Measurements from ENCODE around the gene TPCN1.

Gene TPCN1

DNA sequence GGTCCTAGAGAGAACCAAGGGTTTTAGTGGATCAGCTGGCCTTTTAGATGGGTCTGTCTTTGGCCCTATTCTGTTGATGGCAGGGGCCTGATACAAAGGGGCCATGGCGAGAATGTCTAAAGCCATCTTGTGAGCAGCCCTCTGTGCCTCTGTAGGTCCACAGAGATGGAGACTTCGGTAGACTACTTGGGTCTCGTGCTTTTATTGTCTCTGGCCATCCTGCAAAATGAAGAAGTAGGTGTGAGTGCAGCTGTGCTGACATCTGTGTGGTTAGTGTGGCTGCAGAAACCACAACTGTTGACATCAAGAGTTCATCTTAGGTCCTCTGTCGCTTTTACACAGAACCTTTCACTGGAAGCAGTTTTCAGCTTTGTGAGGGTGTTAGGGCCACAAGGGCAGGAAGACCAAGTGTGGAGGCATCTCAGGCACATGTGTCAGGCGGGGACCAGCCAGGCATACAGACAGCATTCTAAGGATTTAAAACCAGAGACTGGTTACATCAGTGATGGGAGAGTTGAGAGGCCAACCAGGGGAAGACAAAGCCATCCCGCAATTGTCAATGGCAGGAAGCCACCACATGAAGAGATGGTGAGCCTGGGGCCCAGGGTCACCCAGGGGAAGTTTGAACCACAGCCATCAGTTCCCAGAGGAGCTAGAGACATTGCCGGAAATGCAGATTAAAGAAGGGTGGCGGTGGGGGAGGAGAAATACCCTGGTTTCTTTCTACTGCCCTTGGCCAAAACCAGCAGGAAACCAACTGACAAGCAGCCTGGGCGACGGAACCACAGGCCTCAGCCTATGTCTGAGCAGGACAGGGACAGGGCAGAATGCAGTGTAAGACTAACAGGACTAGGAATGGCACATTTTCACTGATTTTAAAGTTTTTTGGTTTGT is 13.0 kb upstream of the TPCN1 start:
- Histone ChIP-seq H3K9me3 (ENCODE audit: low read depth, low read length) (no peaks in the 10 kb centered on the region), H3K27ac (peak overlapping the region; percentile 22), H3K4me3 (peak overlapping the region; percentile 21; the same call in 1 of the 2 replicates), H3K36me3 (ENCODE audit: insufficient read depth, low read length) (no peaks in the 10 kb centered on the region), H3K9ac (ENCODE audit: insufficient read length) (peak overlapping the region; percentile 26)
- no peak for DNase-seq (ENCODE audit: low read depth, low spot score)
- TF ChIP-seq EZH2 (IDR thresholded peaks at IDR 0.05) (no peak), FOXP2 (optimal IDR thresholded peaks at IDR 0.05; ENCODE audit: control extremely low read depth, extremely low read length, insufficient read depth) (no peak), POLR2AphosphoS5 (IDR thresholded peaks at IDR 0.05; ENCODE audit: borderline replicate concordance, low read depth, low read length) (no peak)

DNA sequence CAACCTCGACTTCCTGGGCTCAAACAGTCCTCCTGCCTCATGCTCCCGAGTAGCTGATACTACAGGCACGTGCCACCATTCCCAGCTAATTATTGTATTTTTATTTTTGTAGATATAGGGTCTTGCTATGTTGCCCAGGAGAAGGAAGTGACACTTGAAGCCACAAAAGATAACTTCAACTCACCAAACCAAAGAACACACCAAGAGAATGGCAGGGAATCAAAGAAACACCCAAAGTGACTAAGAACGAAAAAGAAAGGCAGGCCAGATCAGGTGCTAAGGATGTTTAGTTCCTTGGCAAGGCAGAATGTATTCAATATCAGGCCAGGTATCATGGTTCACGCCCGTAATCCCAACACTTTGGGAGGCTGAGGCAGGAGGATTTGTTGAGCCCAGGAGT is 10.1 kb upstream of the TPCN1 start:
- DNase-seq (ENCODE audit: low read depth, low spot score), result no peak
- no peaks in the 10 kb centered on the region for H3K9me3 ChIP-seq (ENCODE audit: low read depth, low read length)
- no peak overlapping the region for H3K27ac ChIP-seq
- no peaks in the 10 kb centered on the region for H3K36me3 ChIP-seq (ENCODE audit: insufficient read depth, low read length)
- TF ChIP-seq FOXP2 (optimal IDR thresholded peaks at IDR 0.05; ENCODE audit: control extremely low read depth, extremely low read length, insufficient read depth) (no peak), POLR2AphosphoS5 (IDR thresholded peaks at IDR 0.05; ENCODE audit: borderline replicate concordance, low read depth, low read length) (no peak), EZH2 (IDR thresholded peaks at IDR 0.05) (no peak)
- H3K4me3 ChIP-seq, result no peak overlapping the region
- H3K9ac ChIP-seq (ENCODE audit: insufficient read length), result no peak overlapping the region

DNA sequence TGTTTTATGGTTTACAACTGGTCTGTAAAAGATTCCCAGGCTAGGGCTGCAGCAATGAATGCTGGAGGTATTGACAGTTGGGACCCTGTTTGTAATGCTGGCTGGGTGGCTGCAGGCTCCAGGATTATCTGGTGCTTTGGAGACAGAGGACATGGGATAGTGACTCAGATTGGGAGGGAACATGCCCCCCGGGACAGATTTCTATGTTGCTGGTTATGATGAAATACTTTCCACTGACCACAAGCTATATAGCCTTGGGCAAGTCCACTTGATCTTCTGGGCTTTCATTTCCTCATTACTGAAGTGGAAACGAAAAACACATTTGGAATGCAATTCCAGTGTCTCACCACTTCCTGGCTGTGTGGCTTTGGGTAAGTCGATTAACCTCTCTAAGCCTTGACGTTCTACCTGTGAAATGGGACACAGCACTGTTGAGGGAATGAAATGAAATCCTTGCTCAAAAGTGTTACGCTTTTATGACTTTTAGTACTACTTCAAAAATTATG is 6.3 kb upstream of the TPCN1 start:
- H3K27ac ChIP-seq, result peak overlapping the region; percentile 16; the same call in 1 of the 2 replicates
- no peak overlapping the region for H3K9ac ChIP-seq (ENCODE audit: insufficient read length)
- TF ChIP-seq FOXP2 (optimal IDR thresholded peaks at IDR 0.05; ENCODE audit: control extremely low read depth, extremely low read length, insufficient read depth) (no peak), POLR2AphosphoS5 (IDR thresholded peaks at IDR 0.05; ENCODE audit: borderline replicate concordance, low read depth, low read length) (no peak), EZH2 (IDR thresholded peaks at IDR 0.05) (no peak)
- no peaks in the 10 kb centered on the region for H3K36me3 ChIP-seq (ENCODE audit: insufficient read depth, low read length)
- DNase-seq (ENCODE audit: low read depth, low spot score), result no peak
- no peaks in the 10 kb centered on the region for H3K9me3 ChIP-seq (ENCODE audit: low read depth, low read length)
- H3K4me3 ChIP-seq, result no peak overlapping the region

DNA sequence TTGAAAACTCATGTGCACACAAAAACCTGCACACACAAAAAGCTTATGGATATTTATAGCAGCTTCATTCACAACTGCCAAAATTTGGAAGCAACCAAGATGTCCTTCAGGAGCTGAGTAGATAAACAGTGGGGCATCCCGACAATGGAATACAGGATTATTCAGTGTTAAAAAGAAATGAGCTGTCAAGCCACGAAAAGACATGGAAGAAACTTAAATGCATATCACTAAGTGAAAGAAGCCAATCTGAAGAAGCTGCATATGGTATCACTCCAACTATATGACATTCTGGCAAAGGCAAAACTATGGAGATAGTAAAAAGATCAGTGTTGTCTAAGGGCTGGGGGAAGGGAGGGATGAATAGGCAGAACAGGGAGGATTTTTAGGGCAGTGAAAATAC is 5.2 kb upstream of the TPCN1 start:
- Histone ChIP-seq H3K36me3 (ENCODE audit: insufficient read depth, low read length) (no peaks in the 10 kb centered on the region), H3K9me3 (ENCODE audit: low read depth, low read length) (no peaks in the 10 kb centered on the region), H3K4me3 (no peak overlapping the region), H3K27ac (no peak overlapping the region), H3K9ac (ENCODE audit: insufficient read length) (no peak overlapping the region)
- TF ChIP-seq POLR2AphosphoS5 (IDR thresholded peaks at IDR 0.05; ENCODE audit: borderline replicate concordance, low read depth, low read length) (no peak), FOXP2 (optimal IDR thresholded peaks at IDR 0.05; ENCODE audit: control extremely low read depth, extremely low read length, insufficient read depth) (no peak), EZH2 (IDR thresholded peaks at IDR 0.05) (no peak)
- DNase-seq (ENCODE audit: low read depth, low spot score), result no peak

DNA sequence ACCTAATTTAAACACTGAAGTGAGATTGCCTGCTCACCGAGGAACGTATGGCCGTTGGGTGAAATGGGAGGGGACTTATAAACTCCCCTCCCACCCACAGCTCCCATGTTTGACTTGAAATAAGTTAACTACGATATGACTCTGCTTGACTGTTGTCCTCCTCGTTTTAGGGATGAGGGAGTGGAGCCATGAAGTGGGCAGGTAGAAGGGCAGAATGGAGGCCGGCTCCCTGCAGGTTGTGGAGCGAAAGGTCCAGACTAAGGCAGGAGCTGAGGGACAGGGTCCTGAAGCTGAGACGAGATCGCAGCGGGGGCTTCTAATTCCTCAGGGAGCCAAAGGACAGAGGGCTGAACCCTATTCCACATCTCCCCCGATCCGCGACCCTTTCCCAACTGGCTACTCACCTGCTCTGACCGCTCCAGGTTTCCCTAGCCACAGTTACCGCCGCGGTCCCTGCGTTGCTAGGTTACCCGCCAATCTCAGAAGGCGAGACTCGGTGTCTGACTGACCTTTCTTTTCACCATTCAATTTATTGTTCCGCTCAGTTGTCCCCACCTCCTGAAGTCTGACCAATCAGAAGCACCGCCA is 577 bp upstream of the TPCN1 start:
- Histone ChIP-seq H3K36me3 (ENCODE audit: insufficient read depth, low read length) (no peaks in the 10 kb centered on the region), H3K27ac (no peak overlapping the region), H3K9me3 (ENCODE audit: low read depth, low read length) (no peaks in the 10 kb centered on the region), H3K4me3 (peak overlapping the region; percentile 81), H3K9ac (ENCODE audit: insufficient read length) (no peak overlapping the region)
- DNase-seq (ENCODE audit: low read depth, low spot score), result no peak
- TF ChIP-seq EZH2 (IDR thresholded peaks at IDR 0.05) (no peak), POLR2AphosphoS5 (IDR thresholded peaks at IDR 0.05; ENCODE audit: borderline replicate concordance, low read depth, low read length) (no peak; the same call in 1 of the 2 replicates), FOXP2 (optimal IDR thresholded peaks at IDR 0.05; ENCODE audit: control extremely low read depth, extremely low read length, insufficient read depth) (no peak)

DNA sequence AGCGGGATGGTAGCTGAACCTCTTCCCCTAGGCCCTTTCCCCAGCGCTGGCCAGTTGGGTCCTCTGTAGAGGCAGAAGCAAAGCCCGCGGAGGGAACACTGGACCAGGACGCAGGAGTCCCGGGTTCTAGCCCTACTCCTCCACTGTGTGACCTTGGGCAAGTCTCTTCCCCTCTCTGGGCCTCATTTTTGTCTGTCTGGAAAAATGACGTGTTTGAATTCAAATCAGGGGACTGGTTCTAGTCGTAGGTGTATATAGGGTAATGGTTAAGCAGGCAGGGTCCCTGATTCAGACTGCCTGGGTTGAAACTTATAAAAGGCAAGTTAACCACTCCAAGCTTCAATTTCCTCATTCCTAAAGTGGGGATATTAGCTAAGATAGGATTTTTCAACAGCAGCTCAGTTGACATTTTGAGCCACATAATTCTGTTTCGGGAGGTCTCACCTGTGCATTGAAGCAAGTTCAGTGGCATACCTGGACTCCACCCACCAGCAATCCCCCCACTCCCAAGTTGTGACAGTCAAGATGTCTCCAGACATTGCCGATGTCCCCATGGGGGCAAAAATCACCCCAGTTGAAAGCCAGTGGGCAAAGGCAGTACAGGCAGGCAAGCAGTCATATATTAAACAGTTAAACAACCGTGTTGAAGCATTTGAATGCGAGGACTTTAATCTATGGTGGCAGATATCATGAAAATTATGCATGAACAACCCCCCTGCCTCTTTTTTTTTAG is 899 bp downstream of the TPCN1 start:
- DNase-seq (ENCODE audit: low read depth, low spot score), result no peak
- Histone ChIP-seq H3K9ac (ENCODE audit: insufficient read length) (peak overlapping the region; percentile 75), H3K36me3 (ENCODE audit: insufficient read depth, low read length) (no peaks in the 10 kb centered on the region), H3K4me3 (peak overlapping the region; percentile 94), H3K27ac (peak overlapping the region; percentile 75), H3K9me3 (ENCODE audit: low read depth, low read length) (no peaks in the 10 kb centered on the region)
- TF ChIP-seq POLR2AphosphoS5 (IDR thresholded peaks at IDR 0.05; ENCODE audit: borderline replicate concordance, low read depth, low read length), result no peak; the same call in 1 of the 2 replicates
- TF ChIP-seq FOXP2 (optimal IDR thresholded peaks at IDR 0.05; ENCODE audit: control extremely low read depth, extremely low read length, insufficient read depth), result no peak
- no peak for TF ChIP-seq EZH2 (IDR thresholded peaks at IDR 0.05)

DNA sequence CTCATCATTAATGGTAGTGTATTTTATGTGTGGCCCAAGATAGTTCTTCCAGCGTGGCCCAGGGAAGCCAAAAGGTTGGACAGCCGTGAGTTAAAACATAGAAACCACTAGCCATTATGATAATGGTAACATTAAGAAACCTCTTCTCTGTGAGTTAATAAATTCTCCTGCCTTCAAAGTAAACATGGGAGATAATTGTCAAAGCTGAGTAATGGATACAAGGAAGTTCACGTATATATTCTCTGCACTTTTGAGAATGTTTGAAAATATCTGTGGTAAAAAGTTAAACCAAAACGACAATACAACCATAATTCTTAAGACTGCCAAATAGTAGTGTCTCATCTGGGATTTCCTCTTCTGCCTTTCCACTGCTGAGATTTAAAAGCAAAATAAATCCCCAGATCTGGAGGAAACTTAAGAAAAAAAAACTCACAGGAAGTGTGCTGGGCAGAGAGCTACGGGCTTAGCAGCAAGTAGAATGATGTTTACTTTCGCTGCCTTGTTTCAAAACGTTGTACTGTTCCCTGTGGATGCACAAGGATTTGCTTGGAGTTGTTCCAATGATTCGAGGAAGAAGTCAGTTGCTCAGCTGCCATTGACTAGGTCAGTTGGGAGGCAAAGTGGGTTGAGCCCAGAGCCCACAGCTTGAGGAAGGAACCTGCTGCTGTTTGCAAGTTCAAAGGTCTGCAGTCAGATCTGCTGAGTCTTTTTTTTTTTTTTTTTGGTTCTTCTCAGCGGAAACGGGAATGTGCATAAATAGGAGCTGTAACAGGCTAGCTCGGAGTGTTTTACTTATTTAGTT is 1.7 kb downstream of the TPCN1 start:
- H3K27ac ChIP-seq, result peak overlapping the region; percentile 75
- H3K36me3 ChIP-seq (ENCODE audit: insufficient read depth, low read length), result no peaks in the 10 kb centered on the region
- H3K9me3 ChIP-seq (ENCODE audit: low read depth, low read length), result no peaks in the 10 kb centered on the region
- no peak for DNase-seq (ENCODE audit: low read depth, low spot score)
- H3K9ac ChIP-seq (ENCODE audit: insufficient read length), result no peak overlapping the region
- H3K4me3 ChIP-seq, result peak overlapping the region; percentile 94
- TF ChIP-seq FOXP2 (optimal IDR thresholded peaks at IDR 0.05; ENCODE audit: control extremely low read depth, extremely low read length, insufficient read depth), result no peak
- TF ChIP-seq EZH2 (IDR thresholded peaks at IDR 0.05), result no peak
- no peak for TF ChIP-seq POLR2AphosphoS5 (IDR thresholded peaks at IDR 0.05; ENCODE audit: borderline replicate concordance, low read depth, low read length)
